SK-N-SH (cell line): Measurements from ENCODE around the gene MB21D2. TPM values are rescaled to one million over a fixed set of nuclear protein-coding genes. Genes with fewer than 3 reads are reported as not detected.

Experiments used
- CTCF ChIA-PET: fragments of 300-600, 350-600 bp; formaldehyde crosslinking; extraction: SDS; loops from one replicate; lab custom pipeline; 2021; lab: Yijun Ruan, JAX
- POLR2A ChIA-PET: fragments of 350-600 bp; sonication (Branson Sonifier 250); formaldehyde crosslinking; extraction: SDS; loops from one replicate; lab custom pipeline; 2020; ENCODE audit warnings: antibody characterized with exemption, inconsistent platforms; lab: Yijun Ruan, JAX
- DNase-seq: peaks from one replicate; pipeline ENCODE4 v3.0.0; 2012
- H2AFZ ChIP-seq: fragments of 200-600 bp; sonication (generic); 2 replicates; pipeline ENCODE4 v1.8.1; 2016; ENCODE audit warnings: antibody characterized with exemption, mild to moderate bottlenecking, low read depth
- H3F3A ChIP-seq: fragments of 200-600 bp; sonication (generic); replicated peaks from 2 replicates; pipeline ENCODE3; 2016; ENCODE audit warnings: antibody characterized with exemption, mild to moderate bottlenecking; ENCODE audit not compliant: insufficient read depth
- H3K27ac ChIP-seq, 2 experiments: fragments of 200-500 bp in 1 of 2; fragments of 200-600 bp in 1 of 2; sonication (Bioruptor generic) in 1 of 2; sonication (generic), shearing (Covaris generic) in 1 of 2; 2 replicates each; pipeline versions ENCODE4 v1.5.1 to v1.6.1; 2014 to 2016; ENCODE audit warnings: low read depth in 2 of 2, inconsistent platforms in 1 of 2, low read length in 1 of 2, mild to moderate bottlenecking in 1 of 2, mixed read lengths in 1 of 2
- H3K27me3 ChIP-seq: fragments of 200-600 bp; sonication (generic), shearing (Covaris generic); 2 replicates; pipeline ENCODE4 v1.6.1; 2016; ENCODE audit warnings: mixed run types; ENCODE audit not compliant: insufficient read depth
- H3K36me3 ChIP-seq, 2 experiments: fragments of 200-500 bp in 1 of 2; fragments of 200-600 bp in 1 of 2; sonication (Bioruptor generic) in 1 of 2; sonication (generic) in 1 of 2; replicated peaks in 1 of 2; 2 replicates each; pipeline versions ENCODE3 to v1.5.1; 2014 to 2016; ENCODE audit warnings: low read length in 1 of 2, mild to moderate bottlenecking in 1 of 2; ENCODE audit not compliant: insufficient read depth in 2 of 2, control insufficient read depth in 1 of 2
- H3K4me1 ChIP-seq, 2 experiments: fragments of 200-500 bp in 1 of 2; fragments of 200-600 bp in 1 of 2; sonication (Bioruptor generic) in 1 of 2; sonication (generic), shearing (Covaris generic) in 1 of 2; 2 replicates each; pipeline versions ENCODE4 v1.5.1 to v1.6.1; 2014 to 2016; ENCODE audit warnings: low read depth in 1 of 2, low read length in 1 of 2, mixed run types in 1 of 2; ENCODE audit not compliant: insufficient read depth in 2 of 2, control insufficient read depth in 1 of 2
- H3K4me2 ChIP-seq: fragments of 200-600 bp; sonication (generic), shearing (Covaris generic); 2 replicates; pipeline ENCODE4 v1.6.1; 2017; ENCODE audit warnings: mixed run types
- H3K4me3 ChIP-seq, 2 experiments: fragments of 200-500 bp in 1 of 2; fragments of 200-600 bp in 1 of 2; sonication (Bioruptor generic) in 1 of 2; sonication (generic), shearing (Covaris generic) in 1 of 2; 2 replicates each; pipeline versions ENCODE4 v1.5.1 to v1.8.1; 2014 to 2016; ENCODE audit warnings: low read depth in 2 of 2, inconsistent platforms in 1 of 2, low read length in 1 of 2, mild to moderate bottlenecking in 1 of 2, mixed read lengths in 1 of 2, moderate library complexity in 1 of 2
- H3K79me2 ChIP-seq: fragments of 200-600 bp; sonication (generic); 2 replicates; pipeline ENCODE4 v1.8.1; 2017; ENCODE audit warnings: mild to moderate bottlenecking; ENCODE audit not compliant: insufficient read depth
- H3K9ac ChIP-seq: fragments of 200-600 bp; sonication (generic); 2 replicates; pipeline ENCODE4 v1.6.1; 2017; ENCODE audit warnings: mixed run types
- H3K9me2 ChIP-seq: fragments of 200-600 bp; sonication (generic); 2 replicates; pipeline ENCODE4 v1.6.1; 2017; ENCODE audit warnings: mixed run types
- H3K9me3 ChIP-seq: fragments of 200-600 bp; sonication (generic); 2 replicates; pipeline ENCODE4 v1.6.1; 2017; ENCODE audit warnings: mixed run types, mild to moderate bottlenecking, moderate library complexity
- H4K20me1 ChIP-seq: fragments of 200-600 bp; sonication (generic); 2 replicates; pipeline ENCODE4 v1.6.1; 2017; ENCODE audit warnings: mild to moderate bottlenecking, mixed run types; ENCODE audit not compliant: insufficient read depth
- EP300 ChIP-seq, 2 experiments: IDR thresholded peaks; 2 replicates each; pipeline versions ENCODE4 v1.4.0 to v1.6.1; 2012; ENCODE audit warnings: borderline replicate concordance in 1 of 2, low read depth in 1 of 2, low read length in 1 of 2
- EZH2phosphoT487 ChIP-seq: fragments of 200-600 bp; sonication (generic); IDR thresholded peaks from 2 replicates; pipeline ENCODE4 v1.6.1; 2017; ENCODE audit warnings: low read depth, mixed run types, mild to moderate bottlenecking, antibody characterized with exemption, moderate library complexity, borderline replicate concordance
- FOSL2 ChIP-seq: IDR thresholded peaks from 2 replicates; pipeline ENCODE4 v1.4.0; 2012; ENCODE audit warnings: low read depth, mild to moderate bottlenecking, moderate library complexity, borderline replicate concordance
- FOXJ3 ChIP-seq: sonication (generic); formaldehyde crosslinking; IDR thresholded peaks from 2 replicates; pipeline ENCODE4 v1.5.1; 2020; ENCODE audit warnings: mild to moderate bottlenecking, missing genetic modification reagents
- GABPA ChIP-seq: IDR thresholded peaks from 2 replicates; pipeline ENCODE4 v1.4.0; 2012; ENCODE audit warnings: low read depth, mild to moderate bottlenecking
- GATA2 ChIP-seq: sonication (generic); formaldehyde crosslinking; IDR thresholded peaks from 2 replicates; pipeline ENCODE4 v1.5.0; 2020; ENCODE audit warnings: mild to moderate bottlenecking, missing genetic modification reagents
- JUND ChIP-seq: IDR thresholded peaks from 2 replicates; pipeline ENCODE4 v1.4.0; 2012
- MXI1 ChIP-seq: IDR thresholded peaks from 2 replicates; pipeline ENCODE4 v1.6.1; 2012; ENCODE audit warnings: mild to moderate bottlenecking, low read depth, low read length, improper control_type of control experiment
- NFIC ChIP-seq: IDR thresholded peaks from 2 replicates; pipeline ENCODE4 v1.4.0; 2012; ENCODE audit warnings: borderline replicate concordance
- POLR2AphosphoS5 ChIP-seq: IDR thresholded peaks from 2 replicates; pipeline ENCODE4 v1.6.1; 2012; ENCODE audit warnings: low read depth, low read length
- RFX5 ChIP-seq: IDR thresholded peaks from 2 replicates; pipeline ENCODE4 v1.6.1; 2012; ENCODE audit warnings: mild to moderate bottlenecking, improper control_type of control experiment, low read length
- SIN3A ChIP-seq: IDR thresholded peaks from 2 replicates; pipeline ENCODE4 v1.6.1; 2012; ENCODE audit warnings: low read depth, mild to moderate bottlenecking, low read length, moderate library complexity, borderline replicate concordance
- SMC3 ChIP-seq: IDR thresholded peaks from 2 replicates; pipeline ENCODE4 v1.6.1; 2012; ENCODE audit warnings: low read depth, low read length, improper control_type of control experiment
- TCF12 ChIP-seq: IDR thresholded peaks from 2 replicates; pipeline ENCODE4 v1.4.0; 2012
- USF1 ChIP-seq: IDR thresholded peaks from 2 replicates; pipeline ENCODE4 v1.4.0; 2012; ENCODE audit warnings: low read depth, borderline replicate concordance
- ZBTB33 ChIP-seq: IDR thresholded peaks from 2 replicates; pipeline ENCODE4 v1.4.0; 2012; ENCODE audit warnings: low read depth, borderline replicate concordance
- WGBS: methylation state at CpG from one replicate; pipeline ENCODE4 v1.1.6; 2017; ENCODE audit warnings: low lambda C conversion rate; 5-methylcytosine and 5-hydroxymethylcytosine counted together
- polyA plus RNA-seq, 3 experiments: library from polyadenylated mRNA; depleted of rRNA; stranded (reverse); fragments of >200 nt; gene quantifications; 2 replicates each; pipeline ENCODE4 v1.2.3, GENCODE V29; 2012
- TF ChIP-seq, protein P1 (sequence below): IDR thresholded peaks from 2 replicates; pipeline ENCODE4 v1.4.0; 2012; ENCODE audit warnings: low read depth
- TF ChIP-seq, protein P2 (sequence below): IDR thresholded peaks from 2 replicates; pipeline ENCODE4 v1.6.1; 2012; ENCODE audit warnings: mild to moderate bottlenecking, low read depth, low read length, moderate library complexity

MB21D2 gene
- polyA plus RNA-seq, 1 of the 3 experiments (the other 2 are of a cell fraction) = 12.7 TPM

DNA sequence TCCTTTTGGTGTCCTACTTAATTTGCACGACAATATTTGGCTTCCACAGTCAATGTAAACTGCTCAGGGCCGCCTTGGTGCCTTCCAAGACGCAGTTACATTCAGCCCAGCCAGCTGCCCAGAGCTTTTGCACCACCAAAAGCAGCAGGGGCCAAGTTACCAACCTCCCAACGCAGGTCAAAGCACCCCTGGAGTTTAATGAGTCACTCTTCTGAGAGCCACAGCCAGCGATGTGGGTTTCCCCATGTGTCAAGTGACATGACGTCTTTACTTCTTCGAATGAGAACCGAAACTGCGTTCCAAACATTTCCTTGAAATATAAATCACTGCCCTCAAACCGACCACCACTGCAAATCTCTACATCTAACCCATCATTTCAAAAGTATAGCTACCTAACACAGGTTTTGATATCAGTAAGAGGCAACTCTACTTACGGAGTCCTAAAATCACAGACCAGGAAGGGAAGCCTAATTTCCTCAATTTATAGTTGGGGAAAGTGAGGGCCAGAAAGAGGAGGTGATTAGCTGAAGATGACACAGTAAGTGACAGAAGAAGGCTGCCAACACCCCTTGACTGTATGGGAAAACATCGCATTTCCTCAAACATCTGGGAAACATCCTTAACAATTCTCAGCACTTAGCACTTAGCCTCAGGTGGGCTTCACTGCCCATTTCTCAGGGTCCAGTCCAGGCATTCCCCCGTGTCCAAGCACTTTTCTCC is 24.5 kb downstream of the MB21D2 start (continued):
- TF ChIP-seq, protein P1, sequence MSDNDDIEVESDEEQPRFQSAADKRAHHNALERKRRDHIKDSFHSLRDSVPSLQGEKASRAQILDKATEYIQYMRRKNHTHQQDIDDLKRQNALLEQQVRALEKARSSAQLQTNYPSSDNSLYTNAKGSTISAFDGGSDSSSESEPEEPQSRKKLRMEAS = peak; percentile 84
- TF ChIP-seq RFX5 (no peak), ZBTB33 (0 out of 2 replicates have a peak, but pooled peaks have one; percentile 40), FOXJ3 (no peak), SMC3 (no peak), GABPA (no peak), JUND (peak; percentile 89), EP300 (IDR thresholded peaks at IDR 0.05; ENCODE audit: borderline replicate concordance in 1 of 2, low read depth in 1 of 2, low read length in 1 of 2) (peak in 1 of 2 experiments; percentile 86; a peak in 1 of 4 replicates), NFIC (peak; percentile 82), MXI1 (no peak)
- TF ChIP-seq, protein P2, sequence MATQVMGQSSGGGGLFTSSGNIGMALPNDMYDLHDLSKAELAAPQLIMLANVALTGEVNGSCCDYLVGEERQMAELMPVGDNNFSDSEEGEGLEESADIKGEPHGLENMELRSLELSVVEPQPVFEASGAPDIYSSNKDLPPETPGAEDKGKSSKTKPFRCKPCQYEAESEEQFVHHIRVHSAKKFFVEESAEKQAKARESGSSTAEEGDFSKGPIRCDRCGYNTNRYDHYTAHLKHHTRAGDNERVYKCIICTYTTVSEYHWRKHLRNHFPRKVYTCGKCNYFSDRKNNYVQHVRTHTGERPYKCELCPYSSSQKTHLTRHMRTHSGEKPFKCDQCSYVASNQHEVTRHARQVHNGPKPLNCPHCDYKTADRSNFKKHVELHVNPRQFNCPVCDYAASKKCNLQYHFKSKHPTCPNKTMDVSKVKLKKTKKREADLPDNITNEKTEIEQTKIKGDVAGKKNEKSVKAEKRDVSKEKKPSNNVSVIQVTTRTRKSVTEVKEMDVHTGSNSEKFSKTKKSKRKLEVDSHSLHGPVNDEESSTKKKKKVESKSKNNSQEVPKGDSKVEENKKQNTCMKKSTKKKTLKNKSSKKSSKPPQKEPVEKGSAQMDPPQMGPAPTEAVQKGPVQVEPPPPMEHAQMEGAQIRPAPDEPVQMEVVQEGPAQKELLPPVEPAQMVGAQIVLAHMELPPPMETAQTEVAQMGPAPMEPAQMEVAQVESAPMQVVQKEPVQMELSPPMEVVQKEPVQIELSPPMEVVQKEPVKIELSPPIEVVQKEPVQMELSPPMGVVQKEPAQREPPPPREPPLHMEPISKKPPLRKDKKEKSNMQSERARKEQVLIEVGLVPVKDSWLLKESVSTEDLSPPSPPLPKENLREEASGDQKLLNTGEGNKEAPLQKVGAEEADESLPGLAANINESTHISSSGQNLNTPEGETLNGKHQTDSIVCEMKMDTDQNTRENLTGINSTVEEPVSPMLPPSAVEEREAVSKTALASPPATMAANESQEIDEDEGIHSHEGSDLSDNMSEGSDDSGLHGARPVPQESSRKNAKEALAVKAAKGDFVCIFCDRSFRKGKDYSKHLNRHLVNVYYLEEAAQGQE = 0 out of 2 replicates have a peak, but pooled peaks have one; percentile 23

DNA sequence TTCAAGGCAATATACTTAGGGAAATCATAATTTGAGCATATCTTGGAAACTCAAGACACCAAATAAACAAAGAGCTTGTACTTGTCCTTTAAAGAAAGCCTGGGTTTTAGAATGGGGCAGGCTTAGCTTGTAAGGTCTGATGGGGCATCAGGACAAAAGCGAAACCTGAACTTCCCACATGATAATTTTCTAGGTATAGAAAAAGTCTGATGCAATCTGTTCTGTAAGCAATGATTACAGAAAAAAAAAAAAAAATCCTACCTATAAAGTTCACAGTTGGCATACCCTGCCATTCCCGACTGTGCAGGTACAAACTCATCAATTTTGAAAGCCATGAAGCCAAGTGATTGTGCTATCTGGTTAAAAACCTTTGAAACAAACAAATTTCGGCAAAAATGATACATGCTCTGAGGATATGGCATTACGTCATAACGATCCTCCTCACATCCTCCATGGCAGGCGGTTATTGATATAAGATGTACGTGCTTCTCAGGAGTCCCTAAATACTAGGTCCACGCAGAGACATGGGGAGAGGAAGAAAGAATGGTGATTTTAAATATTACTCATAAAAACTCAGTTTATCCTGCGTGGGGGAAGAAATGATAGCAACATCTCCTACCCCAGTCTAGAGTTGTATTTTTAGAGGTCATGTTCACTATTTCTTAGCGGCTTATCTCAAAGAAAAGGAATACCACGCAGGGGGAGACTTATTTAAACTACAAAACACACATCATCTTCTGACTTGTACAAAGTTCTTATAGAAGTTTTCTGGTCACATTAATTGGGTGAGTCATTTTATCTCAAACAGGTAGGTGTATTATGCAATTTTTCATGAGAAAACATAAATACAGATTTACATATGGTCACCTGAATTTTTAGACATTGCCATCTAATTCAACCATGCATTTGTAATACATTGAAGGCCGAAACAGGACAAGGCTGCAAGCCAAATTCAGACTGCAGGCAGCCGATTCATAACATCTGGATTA is 27.0 kb downstream of the MB21D2 start:
- Histone ChIP-seq H3K27me3 (no peaks in the 10 kb centered on the region), H3K4me2 (peak overlapping the region; percentile 68), H3K27ac (peak overlapping the region in 1 of 2 experiments; percentile 90; a peak in 2 of 4 replicates), H3K36me3 (no peaks in the 10 kb centered on the region), H3K4me1 (peaks cover 2 to 54% of the 10 kb centered on the region in 2 experiments; a peak in 3 of 4 replicates), H4K20me1 (no peaks in the 10 kb centered on the region), H3K9me2 (no peaks in the 10 kb centered on the region), H3K9ac (peak overlapping the region; percentile 65), H2AFZ (no peak overlapping the region), H3K4me3 (no peak overlapping the region), H3K9me3 (no peaks in the 10 kb centered on the region), H3F3A (peaks cover 48% of the 10 kb centered on the region), H3K79me2 (peaks cover 87% of the 10 kb centered on the region)
- CTCF ChIA-PET = interaction anchor here (0.8 to 1.2 kb wide), 2 partner anchors 150 kb away, joined by 3 to 4 read pairs; no protein-coding TSS in a partner anchor
- 90% methylated on average over 13 of the region's 13 CpGs for WGBS
- DNase-seq = no peak
- POLR2A ChIA-PET = interaction anchor here (0.7 kb wide), 1 partner anchor 90 kb away, joined by 3 read pairs; no protein-coding TSS in a partner anchor
- no peak for TF ChIP-seq SIN3A
- TF ChIP-seq, protein P1 = no peak
- no peak for TF ChIP-seq EP300 (IDR thresholded peaks at IDR 0.05; ENCODE audit: borderline replicate concordance in 1 of 2, low read depth in 1 of 2, low read length in 1 of 2)
- TF ChIP-seq ZBTB33 = no peak
- no peak for TF ChIP-seq FOSL2
- no peak for TF ChIP-seq USF1
- TF ChIP-seq MXI1 = no peak
- no peak for TF ChIP-seq TCF12
- no peak for TF ChIP-seq GATA2 (CRISPR knock-in tag)
- no peak for TF ChIP-seq EZH2phosphoT487
- TF ChIP-seq POLR2AphosphoS5 = no peak
- no peak for TF ChIP-seq FOXJ3
